ENCODE results near the gene GALNS. TPM values are rescaled to one million over a fixed set of nuclear protein-coding genes. Genes with fewer than 3 reads are reported as not detected.
A peak's percentile ranks its signal among the peaks of the same experiment; 100 is the strongest.

The GALNS gene
- total and polyA plus RNA-seq, 11 donors, result 10.7 to 22.7 (median 14.1) TPM

DNA sequence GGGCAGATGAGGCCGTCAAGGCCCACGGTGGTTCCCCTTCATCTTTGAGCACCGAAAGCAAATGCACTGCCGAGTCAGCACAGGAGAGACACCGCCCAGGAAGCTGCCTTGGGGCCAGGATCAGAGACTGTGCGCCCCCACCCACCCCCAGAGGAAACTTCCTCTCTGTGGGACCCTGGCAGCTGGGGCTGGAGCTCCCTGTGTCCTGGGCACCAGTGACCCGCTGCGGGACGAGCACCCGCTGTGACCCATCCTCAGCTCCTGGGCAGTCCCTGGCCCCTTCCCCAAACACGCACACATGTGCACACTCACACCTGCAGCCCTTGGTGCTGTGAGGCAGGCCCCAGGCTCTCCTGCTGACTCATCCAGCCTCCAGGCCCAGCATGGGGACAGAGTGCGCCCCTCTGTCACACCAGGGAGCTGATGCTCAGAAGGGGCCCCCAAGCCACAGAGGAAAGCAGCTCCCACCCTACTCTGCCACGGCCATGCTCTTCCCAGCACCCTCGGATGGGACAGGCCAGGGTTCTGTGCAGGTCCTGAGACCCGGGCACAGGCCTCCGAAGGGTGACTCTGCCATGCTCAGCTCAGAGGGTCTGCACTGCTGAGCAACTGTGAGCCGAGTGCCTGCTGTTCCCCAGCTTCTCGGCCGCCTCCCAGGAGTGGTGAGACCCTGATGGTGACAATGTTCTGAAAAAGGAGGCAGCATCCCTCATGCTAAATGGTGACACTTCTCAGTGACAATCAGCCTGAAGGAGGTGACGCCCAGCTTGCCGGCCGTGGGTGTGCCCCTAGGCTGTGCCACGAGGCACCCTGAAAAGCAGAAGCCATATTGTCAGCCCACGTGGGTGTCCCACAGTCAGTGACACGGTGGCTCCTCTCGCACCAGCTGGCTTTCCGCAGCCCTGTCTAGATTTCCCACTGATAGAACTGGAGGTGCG, 75.3 kb downstream of the GALNS start:
- 69 to 80% (median 75%) methylated on average over 20 to 28 of the region's 28 CpGs for WGBS, 4 donors
- Histone ChIP-seq H3K27ac (peak overlapping the region in 4 of 12 donors; percentile 18 to 91 (median 60)), H3K4me1 (peaks cover 0 to 84% (median 44%) of the 10 kb centered on the region in 12 donors), H3K9me3 (no peaks in the 10 kb centered on the region), H3K4me3 (peak overlapping the region in 1 of 12 donors; percentile 38), H3K27me3 (no peaks in the 10 kb centered on the region), H3K36me3 (peaks cover 0 to 4% (median 0%) of the 10 kb centered on the region in 9 donors)
- TF ChIP-seq POLR2A (IDR thresholded peaks at IDR 0.05), result no peak
- TF ChIP-seq, protein P1, sequence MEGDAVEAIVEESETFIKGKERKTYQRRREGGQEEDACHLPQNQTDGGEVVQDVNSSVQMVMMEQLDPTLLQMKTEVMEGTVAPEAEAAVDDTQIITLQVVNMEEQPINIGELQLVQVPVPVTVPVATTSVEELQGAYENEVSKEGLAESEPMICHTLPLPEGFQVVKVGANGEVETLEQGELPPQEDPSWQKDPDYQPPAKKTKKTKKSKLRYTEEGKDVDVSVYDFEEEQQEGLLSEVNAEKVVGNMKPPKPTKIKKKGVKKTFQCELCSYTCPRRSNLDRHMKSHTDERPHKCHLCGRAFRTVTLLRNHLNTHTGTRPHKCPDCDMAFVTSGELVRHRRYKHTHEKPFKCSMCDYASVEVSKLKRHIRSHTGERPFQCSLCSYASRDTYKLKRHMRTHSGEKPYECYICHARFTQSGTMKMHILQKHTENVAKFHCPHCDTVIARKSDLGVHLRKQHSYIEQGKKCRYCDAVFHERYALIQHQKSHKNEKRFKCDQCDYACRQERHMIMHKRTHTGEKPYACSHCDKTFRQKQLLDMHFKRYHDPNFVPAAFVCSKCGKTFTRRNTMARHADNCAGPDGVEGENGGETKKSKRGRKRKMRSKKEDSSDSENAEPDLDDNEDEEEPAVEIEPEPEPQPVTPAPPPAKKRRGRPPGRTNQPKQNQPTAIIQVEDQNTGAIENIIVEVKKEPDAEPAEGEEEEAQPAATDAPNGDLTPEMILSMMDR (IDR thresholded peaks at IDR 0.05), result no peak
- intact Hi-C loops (cut with DNase I), result loop anchor here in 1 of 10 donors (2.0 kb wide), 1 partner anchor 37 kb away; no protein-coding TSS in a partner anchor
- DNase-seq (no peak), ATAC-seq (peak in 3 of 4 donors; percentile 10 to 20 (median 17))

GRCh38 chr16:88780142-88781062, 76.3 kb downstream of the GALNS start:
- no peak for TF ChIP-seq POLR2A (IDR thresholded peaks at IDR 0.05)
- TF ChIP-seq, protein P1 (IDR thresholded peaks at IDR 0.05), result no peak
- intact Hi-C loops (cut with DNase I), result no loop called here
- Histone ChIP-seq H3K9me3 (no peaks in the 10 kb centered on the region), H3K4me1 (peaks cover 0 to 80% (median 44%) of the 10 kb centered on the region in 12 donors), H3K27me3 (no peaks in the 10 kb centered on the region), H3K36me3 (peaks cover 0 to 6% (median 0%) of the 10 kb centered on the region in 9 donors), H3K4me3 (peak overlapping the region in 2 of 12 donors; percentile 23 to 38), H3K27ac (peak overlapping the region in 5 of 12 donors; percentile 18 to 91 (median 38))
- WGBS, 4 donors, result 76 to 84% (median 79%) methylated on average over 13 of the region's 13 CpGs
- DNase-seq (no peak), ATAC-seq (no peak)

DNA sequence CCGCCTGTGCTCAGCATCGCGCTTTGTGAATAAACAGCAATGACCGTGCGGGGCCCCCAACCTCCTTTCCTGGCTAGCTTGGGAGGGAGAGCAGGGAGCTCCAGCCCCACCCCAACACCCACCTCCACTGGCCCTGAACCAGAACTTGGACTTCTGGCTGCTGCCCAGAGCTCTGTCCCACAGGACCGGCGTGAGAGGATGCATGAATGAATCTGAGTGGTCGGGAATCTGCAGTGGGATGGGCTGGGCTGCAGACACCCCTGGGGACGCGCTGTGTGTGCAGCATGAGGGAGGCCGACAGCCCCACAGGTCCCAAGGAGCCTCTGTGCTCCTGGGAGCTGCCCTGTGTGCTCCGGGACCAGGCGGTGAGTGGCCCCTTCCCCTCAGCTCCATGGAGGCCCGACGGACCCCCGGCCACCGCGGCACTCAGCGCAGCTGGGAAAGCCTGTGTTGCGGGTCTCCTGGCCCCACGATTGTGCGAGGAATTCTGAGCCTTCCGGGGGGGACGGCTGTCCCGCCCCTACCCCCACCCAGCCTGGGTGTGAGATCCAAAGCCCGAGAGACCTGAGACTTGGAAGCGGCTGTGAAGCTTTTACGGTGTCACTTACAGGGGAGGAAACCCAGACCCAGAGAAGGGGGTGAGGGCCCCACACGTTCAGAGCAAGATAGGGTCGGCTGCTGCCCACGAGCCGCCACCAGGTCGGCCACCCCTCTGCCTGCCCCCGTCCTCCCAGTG, 77.2 kb downstream of the GALNS start:
- ATAC-seq (peak; percentile 13 to 47 (median 28)), DNase-seq (peak; percentile 71 to 74 (median 73))
- H3K9me3 ChIP-seq, result no peaks in the 10 kb centered on the region
- H3K4me3 ChIP-seq, result peak overlapping the region in 1 of 12 donors; percentile 23
- peaks cover 0 to 81% (median 47%) of the 10 kb centered on the region in 12 donors for H3K4me1 ChIP-seq
- peaks cover 0 to 6% (median 0%) of the 10 kb centered on the region in 9 donors for H3K36me3 ChIP-seq
- H3K27me3 ChIP-seq, result no peaks in the 10 kb centered on the region
- TF ChIP-seq, protein P1 (IDR thresholded peaks at IDR 0.05), result no peak
- TF ChIP-seq POLR2A (IDR thresholded peaks at IDR 0.05), result no peak
- H3K27ac ChIP-seq, result peak overlapping the region in 6 of 12 donors; percentile 24 to 91 (median 38)
- WGBS, 4 donors, result 31 to 39% (median 34%) methylated on average over 17 to 34 of the region's 34 CpGs
- intact Hi-C loops (cut with DNase I), result no loop called here

Data from heart left ventricle (tissue), 16 donors.